ENCODE measurements around the gene ZNF75A.

Gene ZNF75A

GRCh38 chr16:3348547-3349167, 43.4 kb downstream of the ZNF75A start:
- Histone ChIP-seq H3K4me2 (ENCODE audit: low read length) (no peak overlapping the region), H3K9ac (ENCODE audit: low read length) (no peak overlapping the region), H2AFZ (ENCODE audit: low read depth, low read length) (no peak overlapping the region)

GRCh38 chr16:3349175-3349574, 43.9 kb downstream of the ZNF75A start:
- Histone ChIP-seq H3K4me3 (ENCODE audit: low read length) (no peak overlapping the region), H4K20me1 (ENCODE audit: insufficient read depth, low read length) (no peaks in the 10 kb centered on the region), H3K79me2 (ENCODE audit: low read length) (no peaks in the 10 kb centered on the region), H3K27ac (ENCODE audit: low read length) (no peak overlapping the region), H3K9ac (ENCODE audit: low read length) (no peak overlapping the region), H2AFZ (ENCODE audit: low read depth, low read length) (no peak overlapping the region), H3K9me3 (ENCODE audit: insufficient read depth, low read length) (no peaks in the 10 kb centered on the region), H3K4me1 (ENCODE audit: low read length) (peaks cover 7% of the 10 kb centered on the region; the same call in 1 of the 2 replicates), H3K27me3 (ENCODE audit: low read depth, low read length) (no peaks in the 10 kb centered on the region), H3K4me2 (ENCODE audit: low read length) (no peak overlapping the region), H3K36me3 (replicated peaks; ENCODE audit: low read depth, low read length) (no peaks in the 10 kb centered on the region)
- TF ChIP-seq CTCF (IDR thresholded peaks at IDR 0.05; ENCODE audit: low read depth, low read length), result no peak

More at GRCh38 chr16:3348547-3349167, 43.4 kb downstream of the ZNF75A start:
- Histone ChIP-seq H3K9me3 (ENCODE audit: insufficient read depth, low read length) (no peaks in the 10 kb centered on the region), H3K4me1 (ENCODE audit: low read length) (peaks cover 7% of the 10 kb centered on the region; the same call in 1 of the 2 replicates), H3K27ac (ENCODE audit: low read length) (no peak overlapping the region), H3K27me3 (ENCODE audit: low read depth, low read length) (no peaks in the 10 kb centered on the region), H3K4me3 (ENCODE audit: low read length) (no peak overlapping the region), H3K79me2 (ENCODE audit: low read length) (no peaks in the 10 kb centered on the region), H3K36me3 (replicated peaks; ENCODE audit: low read depth, low read length) (no peaks in the 10 kb centered on the region), H4K20me1 (ENCODE audit: insufficient read depth, low read length) (no peaks in the 10 kb centered on the region)
- TF ChIP-seq CTCF (IDR thresholded peaks at IDR 0.05; ENCODE audit: low read depth, low read length) (no peak), EZH2phosphoT487 (IDR thresholded peaks at IDR 0.05; ENCODE audit: low read depth) (no peak)

- Histone ChIP-seq H3K36me3 (replicated peaks; ENCODE audit: low read depth, low read length) (no peaks in the 10 kb centered on the region), H3K4me1 (ENCODE audit: low read length) (no peaks in the 10 kb centered on the region)
- TF ChIP-seq EZH2phosphoT487 (IDR thresholded peaks at IDR 0.05; ENCODE audit: low read depth) (no peak), CTCF (IDR thresholded peaks at IDR 0.05; ENCODE audit: low read depth, low read length) (no peak)
Observed at GRCh38 chr16:3355589-3355988, 50.3 kb downstream of the ZNF75A start, which contains the start of gene OR2C1. OR2C1 (plus strand) TSS chr16:3355889; CDS start chr16:3355941, 52 bp downstream.

GRCh38 chr16:3356118-3356517, 50.8 kb downstream of the ZNF75A start:
- Histone ChIP-seq H3K27ac (ENCODE audit: low read length) (no peak overlapping the region), H3K4me2 (ENCODE audit: low read length) (no peak overlapping the region), H3K36me3 (replicated peaks; ENCODE audit: low read depth, low read length) (no peaks in the 10 kb centered on the region), H3K4me1 (ENCODE audit: low read length) (no peaks in the 10 kb centered on the region), H3K4me3 (ENCODE audit: low read length) (no peak overlapping the region), H3K9ac (ENCODE audit: low read length) (no peak overlapping the region), H2AFZ (ENCODE audit: low read depth, low read length) (no peak overlapping the region), H3K27me3 (ENCODE audit: low read depth, low read length) (no peaks in the 10 kb centered on the region), H4K20me1 (ENCODE audit: insufficient read depth, low read length) (no peaks in the 10 kb centered on the region), H3K9me3 (ENCODE audit: insufficient read depth, low read length) (no peaks in the 10 kb centered on the region), H3K79me2 (ENCODE audit: low read length) (no peaks in the 10 kb centered on the region)
- TF ChIP-seq CTCF (IDR thresholded peaks at IDR 0.05; ENCODE audit: low read depth, low read length) (no peak), EZH2phosphoT487 (IDR thresholded peaks at IDR 0.05; ENCODE audit: low read depth) (no peak)

More at GRCh38 chr16:3355589-3355988, 50.3 kb downstream of the ZNF75A start, which contains the start of gene OR2C1:
- Histone ChIP-seq H3K4me2 (ENCODE audit: low read length) (no peak within 1 kb of the TSS), H3K27me3 (ENCODE audit: low read depth, low read length) (no peaks in the 10 kb centered on the region), H3K79me2 (ENCODE audit: low read length) (no peaks in the 10 kb centered on the region), H3K9ac (ENCODE audit: low read length) (no peak within 1 kb of the TSS), H3K27ac (ENCODE audit: low read length) (no peak within 1 kb of the TSS), H3K4me3 (ENCODE audit: low read length) (no peak within 1 kb of the TSS), H4K20me1 (ENCODE audit: insufficient read depth, low read length) (no peaks in the 10 kb centered on the region), H2AFZ (ENCODE audit: low read depth, low read length) (no peak within 1 kb of the TSS), H3K9me3 (ENCODE audit: insufficient read depth, low read length) (no peaks in the 10 kb centered on the region)
